Measurements from ENCODE around the gene NCKAP5L.

- TF ChIP-seq CTCF (IDR thresholded peaks at IDR 0.05; ENCODE audit: low read depth, low read length), result no peak
- no peak for TF ChIP-seq EZH2phosphoT487 (IDR thresholded peaks at IDR 0.05; ENCODE audit: low read depth)
Observed at GRCh38 chr12:49827401-49828099, 663 bp downstream of the NCKAP5L start.
